Stomach (tissue), 9 donors: ENCODE data around the gene BCAR3. TPM values are rescaled to one million over a fixed set of nuclear protein-coding genes. Genes with fewer than 3 reads are reported as not detected.

Experiments used
- DNase-seq, 2 donors: peaks; one replicate each; pipeline versions ENCODE4 v3.0.0 to v3.0.0-alpha.2; 2013 to 2019
- H3K27ac ChIP-seq, 5 donors: fragments of 200-600 bp in 4 of 5; sonication (generic) in 4 of 5; one replicate each; pipeline ENCODE4 v1.5.1; 2013 to 2019; ENCODE audit warnings: mild to moderate bottlenecking in 1 of 5, moderate library complexity in 1 of 5
- H3K27me3 ChIP-seq, 3 donors: fragments of 200-600 bp; sonication (generic); one replicate each; pipeline ENCODE4 v1.5.1; 2017 to 2019; ENCODE audit warnings: mixed run types in 1 of 3
- H3K36me3 ChIP-seq, 4 donors: fragments of 200-600 bp; sonication (generic); 1 replicate in 3 of 4; 2 replicates in 1 of 4; pipeline ENCODE4 v1.5.1; 2016 to 2019
- H3K4me1 ChIP-seq, 4 donors: fragments of 200-600 bp; sonication (generic); one replicate each; pipeline ENCODE4 v1.5.1; 2016 to 2019
- H3K4me3 ChIP-seq, 4 donors: fragments of 200-600 bp; sonication (generic) in 3 of 4; one replicate each; pipeline ENCODE4 v1.5.1; 2016 to 2019; ENCODE audit warnings: mild to moderate bottlenecking in 1 of 4
- H3K9me3 ChIP-seq, 4 donors: fragments of 200-600 bp; sonication (generic); one replicate each; pipeline ENCODE4 v1.5.1; 2016 to 2019
- CTCF ChIP-seq, 7 experiments: fragments of 450-650 bp in 4 of 7; fragments of 200-600 bp in 3 of 7; sonication (generic) in 3 of 7; IDR thresholded peaks; one replicate each; pipeline ENCODE4 v1.5.1; 2016 to 2019; ENCODE audit warnings: antibody characterized with exemption in 7 of 7, control low read depth in 2 of 7, mild to moderate bottlenecking in 1 of 7
- EP300 ChIP-seq: sonication (generic); formaldehyde crosslinking; IDR thresholded peaks from one replicate; pipeline ENCODE4 v1.6.1; 2017; ENCODE audit warnings: antibody characterized with exemption
- POLR2A ChIP-seq, 4 donors: fragments of 450-650 bp; IDR thresholded peaks; one replicate each; pipeline ENCODE4 v1.6.1; 2016; ENCODE audit warnings: antibody characterized with exemption in 4 of 4, control low read depth in 2 of 4, mild to moderate bottlenecking in 1 of 4, moderate library complexity in 1 of 4
- POLR2AphosphoS5 ChIP-seq, 3 donors: sonication (generic); formaldehyde crosslinking; IDR thresholded peaks; one replicate each; pipeline ENCODE4 v1.6.1; 2016; ENCODE audit warnings: antibody characterized with exemption in 3 of 3
- WGBS, 5 donors: extraction: QIAGEN DNeasy Blood & Tissue Kit in 3 of 5; methylation state at CpG; one replicate each; pipeline versions ENCODE4 v1.1.5 to v1.1.7; 2013 to 2018; 5-methylcytosine and 5-hydroxymethylcytosine counted together
- intact Hi-C: fragments of 100-400 bp; cut with DNase I; formaldehyde crosslinking; loops from one replicate; pipeline ENCODE4 v1.15.1; 2023; ENCODE audit warnings: low total_unique reads
- polyA plus RNA-seq, 3 donors: library from polyadenylated mRNA; stranded (reverse); fragments of 200-250 nt; gene quantifications; one replicate each; pipeline ENCODE4 v1.2.3, GENCODE V29; 2013
- total RNA-seq, 5 donors: library from RNA; depleted of rRNA; stranded (reverse); fragments of >200 nt; gene quantifications; one replicate each; pipeline versions ENCODE4 v1.1.0 to v1.2.3, GENCODE V29; 2014 to 2016
- donor health status: healthy with polysubstance abuse.
- donor health status: Bipolar disorder and iron deficiency.
- donor health status: healthy.

BCAR3 gene
- total and polyA plus RNA-seq, 8 donors, result 5.6 to 28.0 (median 19.3) TPM

GRCh38 chr1:93720956-93721626, 39.5 kb upstream of the BCAR3 start:
- no peaks in the 10 kb centered on the region for H3K27me3 ChIP-seq
- no peak overlapping the region for H3K27ac ChIP-seq
- no peak overlapping the region for H3K4me3 ChIP-seq
- intact Hi-C loops, result no loop called here
- no peak for DNase-seq
- no peaks in the 10 kb centered on the region for H3K36me3 ChIP-seq
- peaks cover 0 to 4% (median 0%) of the 10 kb centered on the region in 4 donors for H3K9me3 ChIP-seq
- TF ChIP-seq EP300, result no peak
- TF ChIP-seq POLR2A (IDR thresholded peaks at IDR 0.05), result no peak
- no peak for TF ChIP-seq POLR2AphosphoS5 (IDR thresholded peaks at IDR 0.05)
- TF ChIP-seq CTCF (IDR thresholded peaks at IDR 0.05), result no peak
- peaks cover 0 to 19% (median 12%) of the 10 kb centered on the region in 4 donors for H3K4me1 ChIP-seq
- WGBS, 5 donors, result 92 to 97% (median 97%) methylated on average over 7 of the region's 7 CpGs

GRCh38 chr1:93717640-93718039, 36.0 kb upstream of the BCAR3 start:
- Histone ChIP-seq H3K9me3 (peaks cover 0 to 4% (median 0%) of the 10 kb centered on the region in 4 donors), H3K27ac (no peak overlapping the region), H3K4me3 (no peak overlapping the region), H3K36me3 (no peaks in the 10 kb centered on the region), H3K27me3 (no peaks in the 10 kb centered on the region), H3K4me1 (peaks cover 0 to 27% (median 13%) of the 10 kb centered on the region in 4 donors)
- intact Hi-C loops, result no loop called here
- TF ChIP-seq POLR2AphosphoS5 (IDR thresholded peaks at IDR 0.05) (no peak), CTCF (IDR thresholded peaks at IDR 0.05) (no peak), EP300 (no peak), POLR2A (IDR thresholded peaks at IDR 0.05) (no peak)
- 87 to 95% (median 94%) methylated on average over 7 of the region's 7 CpGs for WGBS, 5 donors
- DNase-seq, result no peak

- intact Hi-C loops, result no loop called here
- Histone ChIP-seq H3K4me1 (peaks cover 0 to 20% (median 9%) of the 10 kb centered on the region in 4 donors), H3K4me3 (no peak overlapping the region), H3K27ac (no peak overlapping the region), H3K36me3 (no peaks in the 10 kb centered on the region), H3K27me3 (no peaks in the 10 kb centered on the region), H3K9me3 (peaks cover 0 to 4% (median 0%) of the 10 kb centered on the region in 4 donors)
- no peak for DNase-seq
- 72 to 97% (median 91%) methylated on average over 2 of the region's 2 CpGs for WGBS, 5 donors
- TF ChIP-seq EP300 (no peak), POLR2A (IDR thresholded peaks at IDR 0.05) (no peak), POLR2AphosphoS5 (IDR thresholded peaks at IDR 0.05) (no peak)
Observed at GRCh38 chr1:93716941-93717368, 35.3 kb upstream of the BCAR3 start.

GRCh38 chr1:93716163-93716562, 34.5 kb upstream of the BCAR3 start:
- H3K9me3 ChIP-seq, result peaks cover 0 to 4% (median 0%) of the 10 kb centered on the region in 4 donors
- H3K4me1 ChIP-seq, result peaks cover 0 to 13% (median 5%) of the 10 kb centered on the region in 4 donors
- 83 to 95% (median 93%) methylated on average over 1 of the region's 1 CpG for WGBS, 5 donors
- TF ChIP-seq EP300, result no peak
- TF ChIP-seq POLR2AphosphoS5 (IDR thresholded peaks at IDR 0.05), result no peak
- no peak for TF ChIP-seq CTCF (IDR thresholded peaks at IDR 0.05)
- no peak for TF ChIP-seq POLR2A (IDR thresholded peaks at IDR 0.05)
- DNase-seq, result no peak
- H3K36me3 ChIP-seq, result no peaks in the 10 kb centered on the region
- H3K27me3 ChIP-seq, result no peaks in the 10 kb centered on the region
- H3K4me3 ChIP-seq, result no peak overlapping the region
- intact Hi-C loops, result no loop called here
- H3K27ac ChIP-seq, result peak overlapping the region in 1 of 5 donors; percentile 61
